ENCODE results near the gene SDHB. TPM values are rescaled to one million over a fixed set of nuclear protein-coding genes. Genes with fewer than 3 reads are reported as not detected.

Gene SDHB
- total RNA-seq, result 51.8 and 105 TPM in 2 replicates

DNA sequence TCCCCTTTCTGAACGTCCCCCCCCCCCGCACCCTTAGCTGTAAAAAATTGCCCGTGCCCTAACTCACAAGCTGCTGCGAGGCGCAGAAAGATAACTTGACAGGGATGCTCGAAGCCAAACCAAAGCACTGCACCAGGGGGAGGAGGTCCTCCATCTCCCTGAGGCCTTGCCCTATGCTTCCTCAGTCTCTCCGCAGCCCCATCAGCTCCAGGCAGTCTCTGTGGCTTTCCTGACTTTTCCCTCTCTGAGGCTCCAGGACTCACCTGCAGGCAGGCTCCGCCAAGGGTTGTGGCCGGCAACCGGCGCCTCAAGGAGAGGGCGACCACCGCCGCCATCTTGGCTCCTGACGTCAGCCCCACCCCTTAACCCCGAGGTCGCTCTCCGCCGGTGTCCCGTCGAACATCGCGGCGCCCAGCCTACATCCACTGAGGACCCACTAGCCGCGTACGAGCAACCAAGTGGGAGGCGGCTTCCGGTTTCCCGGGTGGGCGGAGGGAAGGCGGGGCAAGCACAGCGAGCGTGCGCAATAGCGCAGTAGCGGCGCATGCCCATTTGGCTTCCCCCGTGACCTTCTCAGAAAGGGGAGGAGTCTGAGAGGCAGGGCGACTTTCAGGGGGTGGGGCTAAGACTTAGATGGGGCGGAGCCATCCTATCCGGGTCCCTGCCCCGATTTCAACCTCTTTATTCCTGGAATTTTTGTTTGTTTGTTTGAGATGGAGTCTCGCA lies at the start of gene SDHB:
SDHB (minus strand) TSS at position 348 of the 726 bp plus-strand sequence; CDS start at position 335, 13 bp downstream.

DNA sequence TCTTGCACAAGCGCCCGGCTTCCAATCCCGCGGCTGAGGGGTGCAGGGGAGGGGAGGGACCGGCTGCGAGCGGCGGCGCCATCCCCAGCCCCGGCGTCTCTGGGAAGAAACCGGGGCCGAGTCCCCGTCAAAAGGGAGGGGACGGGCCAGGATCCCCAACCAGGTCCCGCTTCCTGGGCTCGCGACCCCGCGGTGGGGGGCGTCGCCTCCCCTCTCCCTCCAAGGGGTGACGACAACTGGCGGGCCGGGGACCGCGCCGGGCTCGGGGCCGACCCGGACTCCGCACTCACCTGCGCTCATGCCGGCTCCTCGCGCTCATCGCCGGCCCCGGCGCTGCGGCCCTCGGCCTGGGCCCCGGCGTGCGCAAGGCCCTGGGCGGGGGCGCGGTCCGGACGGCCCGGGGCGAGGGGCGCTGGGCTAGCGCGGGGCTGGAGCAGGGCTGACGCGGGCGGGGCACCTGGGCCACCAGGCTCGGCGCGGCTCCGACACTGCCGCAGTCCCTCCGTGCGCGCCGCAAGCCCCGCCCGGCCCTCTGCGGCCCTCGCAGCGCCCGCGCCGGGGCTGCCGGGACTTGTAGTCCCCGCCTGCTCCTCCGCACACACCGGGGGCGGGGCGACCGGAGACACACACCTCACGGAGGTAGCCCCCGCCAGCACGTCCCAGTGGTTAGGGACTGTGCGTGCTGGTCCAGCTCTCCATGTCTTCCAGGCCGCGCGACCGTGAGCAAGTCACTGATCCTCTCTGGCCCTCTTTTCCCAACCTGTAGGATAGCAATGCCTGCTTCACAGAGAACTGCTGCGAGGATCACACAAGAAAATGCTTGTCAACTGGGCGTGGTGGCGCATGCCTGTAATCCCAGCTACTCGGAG lies 42.2 kb downstream of the SDHB start, which contains the start of gene ATP13A2:
ATP13A2 (minus strand) TSS at position 490 of the 869 bp plus-strand sequence; CDS start at position 300, 190 bp downstream.

DNA sequence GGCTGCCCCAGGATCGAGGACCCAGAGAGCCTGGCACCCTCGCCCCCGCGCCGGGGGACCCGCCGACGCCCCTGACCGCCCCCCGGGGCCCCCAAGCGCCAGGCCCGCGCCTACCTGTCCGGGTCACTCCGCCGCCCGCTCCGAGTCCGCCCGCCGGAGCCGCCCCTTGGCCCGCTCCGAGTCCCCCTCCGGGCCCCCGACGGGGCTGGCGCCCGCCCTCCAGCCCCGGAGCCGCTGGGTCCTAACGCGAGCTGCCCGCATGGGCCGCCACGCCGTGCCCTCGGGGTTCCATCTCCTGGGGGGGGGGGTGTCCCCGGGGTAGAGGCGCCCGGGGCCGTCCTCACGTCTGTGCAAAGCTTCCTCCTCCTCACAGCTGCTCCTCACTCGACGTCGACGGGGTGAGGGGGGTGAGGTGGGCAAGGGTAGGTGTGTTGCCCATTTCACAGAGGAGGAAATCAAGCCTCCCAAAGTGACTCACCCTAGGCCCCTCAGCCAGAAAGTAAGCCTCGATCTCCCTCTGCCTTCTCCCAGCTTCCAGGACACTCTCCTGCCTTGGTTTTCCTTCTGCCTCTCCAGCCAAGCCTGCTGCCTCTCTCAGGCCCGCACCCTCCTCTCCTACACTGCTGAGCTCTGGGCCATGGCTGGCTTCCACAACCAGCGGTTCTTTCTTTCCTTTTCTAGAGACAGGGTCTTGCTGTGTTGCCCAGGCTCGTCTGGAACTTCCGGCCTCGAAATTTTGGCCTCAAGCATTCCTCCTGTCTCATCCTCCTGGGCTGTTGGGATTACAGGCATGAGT lies 73.2 kb downstream of the SDHB start, which contains the start of gene MFAP2:
MFAP2 (minus strand) TSS at position 148 of the 796 bp plus-strand sequence. CDS start 2,347 bp downstream, outside the sequence.

Other genes starting within 250 kb of the SDHB start
- gene RNU1-2, start 158.1 kb downstream of the SDHB start, total RNA-seq, result under 0.01 TPM in 2 replicates
- gene CROCC, start 132.1 kb downstream of the SDHB start, total RNA-seq, result 9.4 and 22.0 TPM in 2 replicates
- 132 and 185 TPM in 2 replicates for gene MFAP2, start 73.4 kb downstream of the SDHB start, total RNA-seq
- gene ATP13A2, start 42.1 kb downstream of the SDHB start, total RNA-seq, result 43.2 and 110 TPM in 2 replicates
- under 0.01 and 0.43 TPM in 2 replicates for gene PADI2, start 65.4 kb upstream of the SDHB start, total RNA-seq
- gene PADI1, start 151.1 kb upstream of the SDHB start, total RNA-seq, result under 0.01 and 1.6 TPM in 2 replicates
- 0.11 TPM in 1 of 2 replicates, not detected in the other for gene PADI3, start 195.1 kb upstream of the SDHB start, total RNA-seq